Measurements from ENCODE around the gene GPRIN1.
"Not testable (repeated sequence)": the region's sequence is repeated elsewhere in the genome, so short reads cannot be mapped to it uniquely, and the experiment has no call there.

GPRIN1 gene

GRCh38 chr5:176564002-176564401, 46.0 kb downstream of the GPRIN1 start:
- DNase-seq, result no peak

GRCh38 chr5:176562189-176562588, 47.8 kb downstream of the GPRIN1 start:
- DNase-seq, result no peak

- DNase-seq, result no peak
Measured at GRCh38 chr5:176561259-176561658, 48.7 kb downstream of the GPRIN1 start.

GRCh38 chr5:176560364-176560763, 49.6 kb downstream of the GPRIN1 start:
- DNase-seq, result no peak

- DNase-seq, result no peak
Measured at GRCh38 chr5:176559683-176560082, 50.3 kb downstream of the GPRIN1 start.

GRCh38 chr5:176557846-176558245, 52.1 kb downstream of the GPRIN1 start:
- no peak for DNase-seq

GRCh38 chr5:176553260-176554085, 56.5 kb downstream of the GPRIN1 start:
- no peak for DNase-seq

GRCh38 chr5:176552332-176552869, 57.6 kb downstream of the GPRIN1 start:
- no peak for DNase-seq

GRCh38 chr5:176550937-176551336, 59.0 kb downstream of the GPRIN1 start:
- DNase-seq, result not testable (repeated sequence)

- DNase-seq, result no peak
Measured at GRCh38 chr5:176550275-176550831, 59.6 kb downstream of the GPRIN1 start.

GRCh38 chr5:176549871-176550270, 60.1 kb downstream of the GPRIN1 start:
- DNase-seq, result no peak

- no peak for DNase-seq
Measured at GRCh38 chr5:176548967-176549444, 61.0 kb downstream of the GPRIN1 start, which contains the start of gene CDHR2. TSS of gene CDHR2 (plus strand) at chr5:176549342. CDS start at chr5:176565353, 16,011 bp downstream.

GRCh38 chr5:176547802-176548201, 62.2 kb downstream of the GPRIN1 start:
- no peak for DNase-seq

Data from NCI-H1417 treated with DMSO at 0.1 percent for 48 hours (cell line).